GM12878 (cell line): ENCODE results near the gene FRMD8.

Source experiments
- FOXM1 ChIP-seq: IDR thresholded peaks from 2 replicates; pipeline ENCODE4 v1.6.1; 2012; ENCODE audit warnings: low read depth, mild to moderate bottlenecking, inconsistent platforms, low read length, moderate library complexity
- HDAC2 ChIP-seq: fragments of 200-600 bp; sonication (generic); IDR thresholded peaks from 2 replicates; pipeline ENCODE4 v1.6.1; 2017
- ZNF24 ChIP-seq: fragments of 450-650 bp; IDR thresholded peaks from 2 replicates; pipeline ENCODE4 v1.6.1; 2017; ENCODE audit warnings: antibody characterized with exemption, mild to moderate bottlenecking

DNA sequence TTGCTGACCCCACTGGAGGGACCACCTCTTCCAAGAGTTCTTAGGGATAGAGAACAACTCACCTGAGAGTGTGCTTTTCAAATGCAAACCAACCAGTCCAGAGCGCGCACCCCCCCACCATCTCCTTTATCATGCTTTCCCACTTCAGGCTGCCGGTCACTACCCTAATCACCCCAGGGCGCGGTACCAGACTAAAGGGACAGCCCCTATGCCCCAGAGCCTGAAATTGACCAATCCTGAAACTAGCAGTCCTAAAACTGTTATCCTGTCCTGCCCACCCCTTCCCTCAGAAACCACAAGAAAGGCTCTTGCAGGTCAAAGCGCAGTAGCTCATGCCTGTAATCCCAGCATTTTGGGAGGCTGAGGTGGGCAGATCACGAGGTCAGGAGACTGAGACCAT, 73.1 kb downstream of the FRMD8 start:
- TF ChIP-seq ZNF24 (no peak), HDAC2 (no peak), FOXM1 (no peak)
